ENCODE results near the gene TAP2. TPM values are rescaled to one million over a fixed set of nuclear protein-coding genes. Genes with fewer than 3 reads are reported as not detected.

The TAP2 gene
- total and polyA plus RNA-seq, 2 experiments from 2014 or later = 4.9 to 102 TPM

DNA sequence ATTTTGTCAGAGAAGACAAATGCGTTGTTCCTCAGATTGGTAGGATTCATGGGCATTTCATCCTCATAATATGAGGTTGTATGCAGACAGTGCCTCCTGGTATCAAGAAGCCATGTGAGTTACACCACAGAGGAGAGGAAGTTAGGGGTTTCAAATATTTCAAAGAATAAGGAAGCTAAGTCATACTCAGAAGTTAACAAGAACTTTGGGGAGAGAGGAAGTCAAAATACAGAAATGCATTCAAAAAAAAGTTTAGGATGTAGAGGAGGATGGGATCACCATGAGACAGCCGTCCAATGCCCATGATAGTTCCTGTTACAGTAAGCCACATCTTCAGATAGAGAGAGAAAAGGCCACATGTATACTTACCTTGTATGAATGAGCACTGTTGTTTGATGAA is 44.0 kb downstream of the TAP2 start (continued):
- TF ChIP-seq ETS1 (IDR thresholded peaks at IDR 0.05) (no peak), EZH2 (IDR thresholded peaks at IDR 0.05; ENCODE audit: low read depth, unreplicated experiment) (no peak), NANOG (IDR thresholded peaks at IDR 0.05; ENCODE audit: borderline replicate concordance) (no peak)

- Histone ChIP-seq H3K79me2 (replicated peaks; ENCODE audit: insufficient read depth) (no peaks in the 10 kb centered on the region), H3K4me2 (no peak overlapping the region), H3K27ac (ENCODE audit: low read depth) (no peak overlapping the region), H3F3A (replicated peaks; ENCODE audit: low read depth) (no peaks in the 10 kb centered on the region), H3K4me3 (no peak overlapping the region), H2AFZ (no peak overlapping the region), H3K4me1 (ENCODE audit: insufficient read depth) (0 out of 2 replicates have a peak, but pooled peaks cover 4% of the 10 kb centered on the region), H3K36me3 (ENCODE audit: insufficient read depth) (no peaks in the 10 kb centered on the region), H3K9me2 (ENCODE audit: insufficient read depth) (no peaks in the 10 kb centered on the region), H3K27me3 (ENCODE audit: insufficient read depth) (no peaks in the 10 kb centered on the region), H4K20me1 (replicated peaks; ENCODE audit: insufficient read depth) (no peaks in the 10 kb centered on the region)
- DNase-seq (ENCODE audit: low spot score) (peak; percentile 8), ATAC-seq (no peak)
- Mint-ChIP-seq H3K27ac (no peak overlapping the region), H3K27me3 (ENCODE audit: insufficient read depth, low read depth, poor library complexity) (peaks cover 5% of the 10 kb centered on the region), H3K9me3 (no peaks in the 10 kb centered on the region), H3K4me1 (peaks cover 14% of the 10 kb centered on the region; the same call in 2 of the 3 replicates), H3K36me3 (ENCODE audit: low read depth) (no peaks in the 10 kb centered on the region; the same call in 2 of the 3 replicates), H3K4me3 (no peak overlapping the region)
- no peak for TF ChIP-seq ETS1 (IDR thresholded peaks at IDR 0.05)
- TF ChIP-seq ZNF331 (CRISPR knock-in tag; IDR thresholded peaks at IDR 0.05; ENCODE audit: low read depth) = no peak
- TF ChIP-seq EZH2phosphoT487 (IDR thresholded peaks at IDR 0.05; ENCODE audit: unreplicated experiment) = no peak
- no peak for TF ChIP-seq JUNB (IDR thresholded peaks at IDR 0.05; ENCODE audit: unreplicated experiment)
- TF ChIP-seq EZH2 (IDR thresholded peaks at IDR 0.05; ENCODE audit: low read depth, unreplicated experiment) = no peak
- TF ChIP-seq STAT1 (IDR thresholded peaks at IDR 0.05; ENCODE audit: unreplicated experiment) = no peak
- no peak for TF ChIP-seq REST (IDR thresholded peaks at IDR 0.05; ENCODE audit: unreplicated experiment)
- TF ChIP-seq ZNF462 (CRISPR knock-in tag; IDR thresholded peaks at IDR 0.05) = no peak
- TF ChIP-seq ZNF114 (CRISPR knock-in tag; IDR thresholded peaks at IDR 0.05) = no peak
- no peak for TF ChIP-seq CREB1 (CRISPR knock-in tag; IDR thresholded peaks at IDR 0.05; ENCODE audit: low read depth)
- no peak for TF ChIP-seq POLR2AphosphoS5 (IDR thresholded peaks at IDR 0.05; ENCODE audit: low read depth)
- no peak for TF ChIP-seq NANOG (IDR thresholded peaks at IDR 0.05; ENCODE audit: borderline replicate concordance)
Measured at GRCh38 chr6:32792901-32793435, 45.6 kb downstream of the TAP2 start.

Measured in GM23338 (cell line).